D721Med (cell line): ENCODE data around the gene CTBP1.

ENCODE experiments used
- DNase-seq: peaks from one replicate; pipeline ENCODE4 v3.0.0; 2011; ENCODE audit warnings: low spot score; ENCODE audit not compliant: insufficient read length
- FAIRE-seq: peaks from 2 replicates; lab custom pipeline; 2011; peaks lifted over from hg19 to GRCh38; lab: Jason Lieb, UNC
- CTCF ChIP-seq: IDR thresholded peaks from 2 replicates; pipeline ENCODE4 v1.5.1; 2012; ENCODE audit warnings: mild to moderate bottlenecking, control low read depth; ENCODE audit not compliant: insufficient read depth; ENCODE audit errors: missing control alignments

The CTBP1 gene

GRCh38 chr4:1266881-1267763, 18.2 kb upstream of the CTBP1 start:
- no peak for FAIRE-seq
- no peak for DNase-seq
- no peak for TF ChIP-seq CTCF

- DNase-seq = no peak
- FAIRE-seq = no peak
- TF ChIP-seq CTCF = no peak
Observed at GRCh38 chr4:1265351-1265750, 16.4 kb upstream of the CTBP1 start.

GRCh38 chr4:1264942-1265341, 16.0 kb upstream of the CTBP1 start:
- DNase-seq (no peak), FAIRE-seq (no peak)
- TF ChIP-seq CTCF = no peak

GRCh38 chr4:1261107-1261928, 12.4 kb upstream of the CTBP1 start:
- no peak for DNase-seq
- no peak for FAIRE-seq
- TF ChIP-seq CTCF = no peak

GRCh38 chr4:1260418-1261106, 11.6 kb upstream of the CTBP1 start:
- no peak for FAIRE-seq

GRCh38 chr4:1259966-1260365, 11.0 kb upstream of the CTBP1 start:
- no peak for DNase-seq
- no peak for FAIRE-seq

More at GRCh38 chr4:1260418-1261106, 11.6 kb upstream of the CTBP1 start:
- no peak for DNase-seq
- no peak for TF ChIP-seq CTCF

More at GRCh38 chr4:1259966-1260365, 11.0 kb upstream of the CTBP1 start:
- no peak for TF ChIP-seq CTCF
